GM19438 (cell line): ENCODE measurements around the gene KRT34.
"Not testable (repeated sequence)": the region's sequence is repeated elsewhere in the genome, so short reads cannot be mapped to it uniquely, and the experiment has no call there.

Experiments used
- ATAC-seq: cut with Tn5 transposase; IDR thresholded peaks from one replicate; pipeline ENCODE4 v1.9.1; 2021; ENCODE audit warnings: low read depth; ENCODE audit not compliant: unreplicated experiment

The KRT34 gene

DNA sequence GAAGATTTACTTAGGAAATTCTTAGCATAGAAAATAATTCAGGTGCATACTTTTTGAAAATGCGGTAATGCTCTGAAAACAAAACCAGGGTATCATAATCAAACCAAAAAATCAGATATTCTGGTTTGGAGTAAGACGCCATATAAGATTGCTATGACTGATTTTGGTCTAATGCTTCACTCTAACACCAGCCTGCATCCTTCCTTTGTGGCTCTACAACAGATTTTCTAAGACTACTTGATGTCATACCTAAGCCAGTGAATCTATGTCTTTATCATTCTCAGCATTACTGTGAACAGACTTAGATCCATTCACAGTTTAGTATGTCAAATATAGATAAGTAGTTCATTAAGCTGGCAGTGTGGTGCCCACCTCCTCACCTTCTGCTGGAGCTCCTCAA, 13.1 kb downstream of the KRT34 start:
- ATAC-seq = no peak

- no peak for ATAC-seq
These were observed 14.6 kb downstream of the KRT34 start for GRCh38 chr17:41367426-41368075.

DNA sequence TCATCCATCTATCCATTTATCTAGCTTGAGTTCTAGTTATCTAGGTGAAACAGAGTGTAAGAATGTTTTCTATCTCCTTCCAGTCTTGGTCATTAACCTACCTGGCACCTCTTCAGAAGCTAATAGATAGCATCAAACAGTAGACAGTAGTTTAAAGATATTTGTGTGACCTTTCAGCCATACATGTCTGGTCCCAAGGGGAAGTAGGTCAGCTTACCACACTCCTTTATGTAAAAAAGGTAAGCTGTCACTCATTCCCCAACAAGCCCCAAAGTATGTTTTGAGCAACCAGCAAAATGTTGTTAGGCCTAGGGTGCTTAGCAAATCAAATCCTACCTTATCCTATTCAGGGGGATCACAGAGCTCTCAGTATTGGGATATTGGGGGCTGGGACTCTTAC, 16.0 kb downstream of the KRT34 start:
- ATAC-seq = no peak

- no peak for ATAC-seq
These were observed 18.2 kb downstream of the KRT34 start for GRCh38 chr17:41363881-41364280.

DNA sequence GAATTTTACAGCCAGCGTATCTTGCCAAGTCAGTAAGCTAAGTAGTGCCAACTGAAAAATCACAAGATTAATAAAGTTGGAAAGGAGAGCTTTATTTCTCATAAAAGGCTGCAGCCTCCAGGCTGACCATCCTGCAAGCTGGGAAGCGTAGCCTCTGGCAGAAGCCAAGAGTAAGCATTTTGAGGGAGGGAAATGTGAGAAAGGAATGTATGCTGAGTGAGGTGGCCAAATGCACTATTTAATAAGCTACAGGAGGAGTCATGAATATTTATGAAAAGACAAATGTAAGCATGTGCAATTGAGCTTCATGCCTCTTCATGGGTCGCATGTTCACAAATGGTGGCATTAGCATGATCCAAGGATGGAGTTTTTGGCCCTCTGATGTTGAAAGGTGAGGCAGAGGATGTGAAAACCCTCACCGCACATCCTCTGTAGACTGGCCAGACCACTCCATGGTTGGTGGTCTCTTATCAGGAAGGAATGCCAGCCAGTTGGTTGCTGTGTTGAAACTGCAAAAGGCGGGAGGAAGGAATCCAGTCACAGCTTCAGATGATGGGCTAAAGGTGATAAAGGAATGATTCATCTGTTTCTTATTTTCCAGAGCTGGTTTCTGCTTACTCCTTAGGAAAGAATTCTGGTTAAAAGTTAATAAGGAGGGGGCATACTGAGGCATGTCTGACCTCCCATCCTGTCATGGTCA, 21.7 kb downstream of the KRT34 start:
- ATAC-seq = no peak

DNA sequence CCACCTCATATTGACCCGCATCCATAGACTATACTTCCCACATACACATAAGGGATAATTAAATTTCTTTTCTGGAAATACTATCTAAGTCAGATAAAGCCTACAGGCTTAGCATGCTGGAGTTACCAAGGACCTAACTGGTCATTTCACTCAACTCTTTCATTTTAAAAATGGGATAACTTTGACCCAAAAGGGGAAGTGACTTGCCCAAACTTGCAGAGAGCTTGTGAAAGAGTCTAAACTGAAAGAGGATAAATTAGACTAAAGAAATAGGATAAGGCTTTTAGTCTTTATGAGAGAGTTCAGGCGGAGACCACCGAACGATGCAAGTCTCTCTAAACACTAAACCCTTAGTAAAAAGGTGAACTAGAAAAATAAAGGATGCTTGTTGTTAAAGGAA, 27.6 kb downstream of the KRT34 start:
- ATAC-seq = no peak

- ATAC-seq = no peak
These were observed 29.3 kb downstream of the KRT34 start for GRCh38 chr17:41352597-41353366.

- ATAC-seq = no peak
These were observed 30.9 kb downstream of the KRT34 start for GRCh38 chr17:41351177-41351576.

GRCh38 chr17:41350381-41350878, 31.7 kb downstream of the KRT34 start, which contains the start of gene KRT33A:
TSS of gene KRT33A (minus strand) at chr17:41350828. CDS start at chr17:41350767, 61 bp downstream.
- ATAC-seq = not testable (repeated sequence)

DNA sequence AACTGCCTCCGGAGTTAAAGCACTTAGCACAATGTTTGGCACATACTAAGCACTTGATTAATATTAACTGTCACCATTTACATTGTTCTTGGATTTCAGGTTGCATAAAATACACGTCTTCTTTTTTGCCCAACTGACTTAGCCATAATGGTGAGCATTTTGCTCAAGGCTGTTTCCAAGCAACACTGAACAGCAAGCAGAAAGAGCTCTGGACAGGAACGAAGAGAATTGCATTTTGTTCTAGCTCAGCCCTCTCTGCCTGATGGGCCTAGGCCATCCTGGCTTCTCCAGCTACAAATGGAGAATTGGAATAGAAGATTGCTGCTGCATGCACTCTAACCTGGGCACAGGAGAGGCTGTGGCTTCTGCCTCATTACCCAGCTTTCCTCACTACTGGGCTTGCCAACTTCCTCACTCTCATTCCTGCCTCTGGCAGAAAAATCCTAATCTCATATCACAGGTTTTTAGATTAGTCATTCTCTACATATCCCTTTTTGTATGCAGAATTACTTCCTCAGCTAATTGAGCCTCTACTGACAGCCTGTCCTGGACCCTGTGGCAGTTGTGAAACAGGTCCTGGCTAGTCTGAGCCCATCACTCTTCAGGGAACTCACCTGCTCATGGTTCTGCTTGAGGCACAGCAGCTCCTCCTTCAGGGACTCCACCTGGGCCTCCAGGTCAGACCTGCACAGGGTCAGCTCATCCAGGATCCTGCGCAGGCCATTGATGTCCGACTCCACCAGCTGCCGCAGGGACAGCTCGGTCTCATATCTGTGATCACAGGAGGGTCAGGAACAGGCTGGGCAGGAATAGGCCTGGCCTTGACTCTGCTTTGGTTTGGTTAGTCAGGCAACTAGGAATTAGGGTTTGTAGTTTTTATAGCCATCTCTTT, 34.0 kb downstream of the KRT34 start:
- ATAC-seq = no peak

- not testable (repeated sequence) for ATAC-seq
These were observed 35.7 kb downstream of the KRT34 start for GRCh38 chr17:41346421-41346820.

DNA sequence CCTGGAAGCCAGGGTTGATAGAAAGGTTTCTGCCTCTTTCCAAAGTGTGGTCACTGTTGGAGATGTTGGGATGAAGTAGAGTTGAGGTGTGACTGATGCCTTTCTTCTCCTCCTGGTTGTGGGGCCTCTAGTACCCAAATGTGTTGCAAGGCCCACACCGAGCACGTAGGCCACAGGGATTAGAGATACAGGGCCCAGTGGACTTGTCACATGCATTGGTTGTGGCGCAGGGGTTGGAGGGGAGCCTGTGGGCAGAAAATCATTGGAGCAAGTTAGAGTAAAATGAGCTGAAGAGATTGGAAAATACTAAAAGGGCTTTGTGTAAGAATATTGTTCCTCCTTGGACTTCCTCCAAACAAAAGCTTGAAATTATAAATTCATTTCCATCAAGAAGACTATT, 36.1 kb downstream of the KRT34 start:
- ATAC-seq = no peak

- no peak for ATAC-seq
These were observed 39.1 kb downstream of the KRT34 start for GRCh38 chr17:41343029-41343428.

DNA sequence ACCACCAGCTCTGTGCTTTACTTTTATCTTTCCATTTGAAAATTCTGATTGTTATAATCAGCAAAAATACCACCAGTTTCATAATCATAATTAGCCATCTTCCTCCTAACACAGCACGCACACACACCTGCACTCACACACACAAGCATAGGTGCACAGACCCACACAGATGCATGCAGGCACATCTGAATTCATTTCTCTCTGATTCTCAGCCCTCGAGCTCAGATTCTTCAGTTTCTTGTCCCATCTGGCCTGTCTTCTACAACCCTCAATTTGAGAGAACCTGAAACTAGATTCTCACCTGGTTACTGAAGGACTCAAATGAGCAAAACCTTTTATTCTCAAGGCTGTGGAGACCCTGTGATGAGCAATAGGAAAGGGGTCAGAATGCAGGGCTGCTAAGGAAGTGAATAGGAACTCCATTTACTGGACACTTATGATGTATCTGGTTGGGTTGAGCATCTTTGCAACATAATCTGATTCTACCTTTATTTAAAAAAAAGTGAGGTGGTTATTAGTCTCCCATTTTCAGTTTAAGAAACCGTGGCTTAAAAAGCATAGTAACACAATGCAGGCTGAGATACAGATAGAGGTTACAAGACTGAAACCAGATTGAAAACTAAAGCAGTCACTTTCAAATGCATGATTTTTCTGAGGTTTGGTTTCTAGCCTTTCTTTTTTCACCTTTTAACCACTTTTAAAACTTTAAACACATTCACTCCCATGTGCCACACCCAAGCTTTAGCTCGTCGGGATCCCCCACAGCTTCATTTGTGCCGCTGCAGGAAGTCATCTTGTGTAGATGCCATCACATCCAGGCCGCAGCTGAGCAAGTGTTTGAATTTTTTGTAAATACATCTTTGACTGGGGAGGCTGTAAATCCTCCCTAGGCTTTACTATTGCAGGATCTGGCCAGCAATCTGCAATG, 40.9 kb downstream of the KRT34 start:
- no peak for ATAC-seq

DNA sequence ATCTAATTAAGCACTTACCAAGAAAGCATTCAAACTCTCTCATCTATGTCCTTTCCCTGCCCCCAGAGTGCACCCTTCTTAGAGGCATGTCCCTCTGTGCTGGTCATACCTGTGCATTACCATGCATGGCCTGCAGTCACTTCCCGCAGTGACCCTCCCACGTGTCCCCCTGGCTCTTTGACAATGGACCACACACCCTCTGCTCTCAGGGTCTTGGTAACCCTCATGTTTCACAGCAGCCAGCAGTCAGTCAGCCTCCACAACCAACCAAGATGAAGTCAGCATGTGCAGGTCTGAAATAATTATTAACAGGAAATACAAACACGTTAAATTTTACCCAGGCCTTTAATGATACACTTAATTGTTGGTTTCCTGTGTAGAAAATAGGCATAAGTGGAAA, 41.6 kb downstream of the KRT34 start:
- no peak for ATAC-seq

DNA sequence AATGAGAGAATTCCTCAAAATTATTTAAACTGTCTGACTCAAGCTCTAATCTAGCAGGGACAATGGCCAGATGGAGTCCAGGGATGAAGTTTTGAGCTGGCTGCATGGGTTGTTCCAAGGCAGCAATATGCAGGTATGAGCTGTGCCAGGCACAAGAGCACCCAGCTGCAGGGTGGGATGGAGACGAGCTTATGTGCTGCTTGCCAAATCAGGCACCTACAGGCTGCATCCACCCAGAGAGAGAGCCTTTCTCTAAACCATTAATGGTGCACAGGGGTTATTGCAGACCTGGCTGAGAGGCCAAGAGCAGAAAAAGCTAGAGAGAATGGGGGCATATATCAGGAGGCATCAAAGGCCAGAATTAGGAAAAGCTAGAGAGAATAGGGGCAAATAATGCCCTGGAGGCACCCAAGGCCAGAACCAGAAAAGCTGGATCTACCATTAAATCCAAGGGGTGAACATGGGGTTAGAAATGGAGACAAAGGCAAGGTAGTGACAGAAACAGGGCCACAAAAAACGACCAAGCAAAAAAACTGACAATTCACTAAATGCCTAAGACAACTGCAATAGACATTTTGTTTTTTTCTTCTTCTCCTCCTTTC, 42.4 kb downstream of the KRT34 start:
- ATAC-seq = no peak

DNA sequence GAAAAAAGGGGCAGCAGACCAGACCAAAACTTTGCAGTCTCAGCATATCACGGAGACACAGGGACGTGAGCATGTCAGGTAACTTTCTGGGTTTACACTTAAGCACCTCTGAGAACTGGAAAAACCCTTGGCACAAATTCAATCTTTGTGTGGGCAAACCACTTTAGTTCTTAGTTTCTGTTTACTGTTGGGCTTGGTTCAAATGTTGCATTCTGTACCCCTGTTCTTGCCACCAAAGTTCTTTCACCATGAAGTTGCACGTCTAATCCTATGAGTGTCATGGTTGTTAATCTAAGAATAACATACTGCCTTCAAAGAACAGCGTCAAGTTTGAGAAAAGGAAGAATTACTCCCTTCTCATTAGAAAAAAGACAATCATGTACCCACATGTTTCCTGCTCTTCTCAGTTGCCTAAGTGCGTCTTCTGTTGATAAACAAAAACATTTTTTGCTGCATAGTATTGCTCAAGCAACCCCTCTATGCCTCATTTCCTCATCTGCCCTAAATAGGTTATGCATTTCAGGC, 43.1 kb downstream of the KRT34 start:
- ATAC-seq = no peak

- ATAC-seq = no peak
These were observed 46.4 kb downstream of the KRT34 start for GRCh38 chr17:41335747-41336146.
